Kidney (tissue), 14 donors: ENCODE results near the gene LCLAT1. TPM values are rescaled to one million over a fixed set of nuclear protein-coding genes. Genes with fewer than 3 reads are reported as not detected.

ENCODE experiments used
- DNase-seq, 5 donors: peaks; one replicate each; pipeline ENCODE4 v3.0.0-alpha.2; 2013 to 2020
- FAIRE-seq: peaks from 2 replicates; lab custom pipeline; 2012; peaks lifted over from hg19 to GRCh38; lab: Jason Lieb, UNC
- H3K27ac ChIP-seq, 2 donors: one replicate each; pipeline ENCODE4 v1.7.0; 2013; ENCODE audit warnings: low read depth in 2 of 2, low read length in 2 of 2, inconsistent platforms in 1 of 2
- H3K27me3 ChIP-seq: one replicate; pipeline ENCODE4 v1.7.1; 2013; ENCODE audit warnings: low read length, inconsistent platforms; ENCODE audit not compliant: control insufficient read depth, insufficient read depth
- H3K36me3 ChIP-seq, 3 donors: one replicate each; pipeline versions ENCODE4 v1.7.0 to v1.7.1; 2013; ENCODE audit warnings: low read length in 3 of 3, control low read depth in 1 of 3, inconsistent platforms in 1 of 3; ENCODE audit not compliant: insufficient read depth in 3 of 3, control insufficient read depth in 2 of 3
- H3K4me1 ChIP-seq, 3 donors: one replicate each; pipeline versions ENCODE4 v1.7.0 to v1.7.1; 2013; ENCODE audit warnings: low read length in 3 of 3, inconsistent platforms in 1 of 3, low read depth in 1 of 3; ENCODE audit not compliant: control insufficient read depth in 2 of 3, insufficient read depth in 2 of 3
- H3K4me3 ChIP-seq, 3 donors: one replicate each; pipeline versions ENCODE4 v1.7.0 to v1.8.1; 2013; ENCODE audit warnings: low read length in 3 of 3, control low read depth in 1 of 3, inconsistent platforms in 1 of 3
- H3K9ac ChIP-seq, 3 donors: one replicate each; pipeline versions ENCODE4 v1.7.0 to v1.7.1; 2013; ENCODE audit warnings: low read length in 3 of 3, control low read depth in 1 of 3, inconsistent platforms in 1 of 3
- H3K9me3 ChIP-seq, 3 donors: one replicate each; pipeline versions ENCODE4 v1.7.0 to v1.7.1; 2013; ENCODE audit warnings: low read length in 3 of 3, control low read depth in 1 of 3, inconsistent platforms in 1 of 3; ENCODE audit not compliant: control insufficient read depth in 2 of 3, insufficient read depth in 1 of 3
- intact Hi-C: fragments of 100-400 bp; cut with DNase I; formaldehyde crosslinking; loops from one replicate; pipeline ENCODE4 v1.11.1; 2022
- polyA plus RNA-seq: library from polyadenylated mRNA; stranded (reverse); fragments of 350-450 nt; fragmentation: Illumina TruSeq; extraction: RNeasy Lipid Tissue Mini Kit (QIAGEN cat#74804); gene quantifications from one replicate; pipeline ENCODE4 v1.2.3, GENCODE V29; 2014; ENCODE audit warnings: low read depth, low replicate concordance; ENCODE audit not compliant: insufficient read depth
- total RNA-seq: library from RNA; stranded (reverse); fragmentation: NEBNext Ultra II Directional; extraction: Animal tissue kit (Norgen Biotek cat#: 25700); gene quantifications from one replicate; pipeline ENCODE4 v1.2.1, GENCODE V29; 2021
- TF ChIP-seq, protein P1 (sequence below): IDR thresholded peaks from 3 replicates; pipeline ENCODE4 v1.5.1; 2012; ENCODE audit warnings: mild to moderate bottlenecking, moderate library complexity, borderline replicate concordance; ENCODE audit not compliant: insufficient read depth; ENCODE audit errors: extremely low read depth
- donor health status: control.
- donor health status: control.
- donor health status: control.
- donor health status: control.
- donor health status: control.
- donor health status: DM: yes; HTN: yes; CAD: no.
- donor health status: Normal renal cell carcinoma (clear cell type).

The LCLAT1 gene
- total and polyA plus RNA-seq, 2 donors from 2014 or later, result 5.6 to 19.4 TPM

DNA sequence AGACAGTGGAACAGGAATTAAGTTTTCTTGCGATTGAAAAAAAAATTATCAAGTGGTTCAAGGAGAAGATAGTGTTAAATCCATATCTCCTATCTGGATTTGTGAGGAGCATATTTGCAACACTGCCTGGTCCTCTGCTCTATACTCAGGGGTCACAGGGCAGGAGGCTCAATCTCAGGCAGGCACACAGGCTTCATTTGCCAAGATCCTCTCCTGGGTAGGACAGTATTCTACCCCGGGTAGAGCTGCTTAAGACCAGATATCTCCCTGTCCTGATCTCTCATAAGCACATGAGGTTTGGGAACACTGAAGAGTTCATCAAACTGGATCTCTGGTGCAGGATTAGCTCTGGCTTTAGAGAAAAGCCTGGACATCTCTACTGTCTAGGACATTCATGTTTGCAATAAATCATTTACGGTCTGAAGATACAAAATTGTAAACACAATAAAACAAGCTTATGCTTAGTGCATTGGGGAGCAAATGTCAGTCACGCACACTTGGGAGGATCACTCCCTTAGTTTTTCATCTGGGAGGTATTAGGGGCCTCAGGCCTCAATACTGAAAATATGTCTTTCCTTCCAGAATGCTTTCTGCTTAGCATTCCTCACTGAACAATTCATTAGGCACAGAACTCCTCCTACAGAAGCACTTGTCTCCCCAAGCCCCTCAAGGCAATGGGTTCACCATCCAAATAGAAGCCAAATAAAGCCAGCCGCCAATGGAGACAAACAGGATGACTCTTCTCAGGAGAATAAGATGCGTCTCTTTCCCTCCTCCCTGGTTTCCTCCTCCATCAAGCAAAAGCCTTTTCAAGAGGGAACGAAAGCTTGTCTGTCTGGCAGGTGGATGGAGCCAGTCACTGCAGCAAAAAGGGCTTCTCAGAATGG lies 34.1 kb upstream of the LCLAT1 start:
- H3K4me1 ChIP-seq, result peaks cover 0 to 6% (median 4%) of the 10 kb centered on the region in 3 donors
- H3K9me3 ChIP-seq, result no peaks in the 10 kb centered on the region
- DNase-seq, result peak in 2 of 5 donors; percentile 25 to 55
- no peaks in the 10 kb centered on the region for H3K27me3 ChIP-seq
- no peak overlapping the region for H3K4me3 ChIP-seq
- intact Hi-C loops, result no loop called here
- H3K36me3 ChIP-seq, result no peaks in the 10 kb centered on the region
- H3K9ac ChIP-seq, result no peak overlapping the region
- no peak for FAIRE-seq
- TF ChIP-seq, protein P1, sequence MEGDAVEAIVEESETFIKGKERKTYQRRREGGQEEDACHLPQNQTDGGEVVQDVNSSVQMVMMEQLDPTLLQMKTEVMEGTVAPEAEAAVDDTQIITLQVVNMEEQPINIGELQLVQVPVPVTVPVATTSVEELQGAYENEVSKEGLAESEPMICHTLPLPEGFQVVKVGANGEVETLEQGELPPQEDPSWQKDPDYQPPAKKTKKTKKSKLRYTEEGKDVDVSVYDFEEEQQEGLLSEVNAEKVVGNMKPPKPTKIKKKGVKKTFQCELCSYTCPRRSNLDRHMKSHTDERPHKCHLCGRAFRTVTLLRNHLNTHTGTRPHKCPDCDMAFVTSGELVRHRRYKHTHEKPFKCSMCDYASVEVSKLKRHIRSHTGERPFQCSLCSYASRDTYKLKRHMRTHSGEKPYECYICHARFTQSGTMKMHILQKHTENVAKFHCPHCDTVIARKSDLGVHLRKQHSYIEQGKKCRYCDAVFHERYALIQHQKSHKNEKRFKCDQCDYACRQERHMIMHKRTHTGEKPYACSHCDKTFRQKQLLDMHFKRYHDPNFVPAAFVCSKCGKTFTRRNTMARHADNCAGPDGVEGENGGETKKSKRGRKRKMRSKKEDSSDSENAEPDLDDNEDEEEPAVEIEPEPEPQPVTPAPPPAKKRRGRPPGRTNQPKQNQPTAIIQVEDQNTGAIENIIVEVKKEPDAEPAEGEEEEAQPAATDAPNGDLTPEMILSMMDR, result no peak
- H3K27ac ChIP-seq, result no peak overlapping the region

DNA sequence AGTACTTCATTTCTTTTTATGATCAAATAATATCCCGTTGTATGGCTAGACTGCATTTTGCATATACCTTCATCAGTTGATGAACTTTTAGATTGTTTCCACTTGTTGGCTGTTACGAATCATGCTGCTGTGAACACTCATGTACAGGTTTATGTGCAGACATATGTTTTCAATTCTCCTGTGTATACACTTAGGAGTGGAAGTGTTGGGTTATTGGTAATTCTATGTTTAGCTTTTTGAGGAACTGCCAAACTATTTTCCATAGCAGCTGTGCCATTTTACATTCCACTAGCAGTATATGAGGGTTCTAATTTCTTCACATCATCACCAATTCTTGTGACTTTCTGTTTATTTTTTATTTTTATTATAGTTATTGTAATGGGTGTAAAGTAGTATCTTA lies 32.1 kb upstream of the LCLAT1 start:
- no peaks in the 10 kb centered on the region for H3K9me3 ChIP-seq
- H3K27ac ChIP-seq, result no peak overlapping the region
- no peaks in the 10 kb centered on the region for H3K27me3 ChIP-seq
- FAIRE-seq, result no peak
- no peaks in the 10 kb centered on the region for H3K36me3 ChIP-seq
- intact Hi-C loops, result no loop called here
- no peak overlapping the region for H3K4me3 ChIP-seq
- H3K4me1 ChIP-seq, result peaks cover 0 to 4% (median 0%) of the 10 kb centered on the region in 3 donors
- DNase-seq, result no peak
- H3K9ac ChIP-seq, result no peak overlapping the region
- TF ChIP-seq, protein P1, result no peak

DNA sequence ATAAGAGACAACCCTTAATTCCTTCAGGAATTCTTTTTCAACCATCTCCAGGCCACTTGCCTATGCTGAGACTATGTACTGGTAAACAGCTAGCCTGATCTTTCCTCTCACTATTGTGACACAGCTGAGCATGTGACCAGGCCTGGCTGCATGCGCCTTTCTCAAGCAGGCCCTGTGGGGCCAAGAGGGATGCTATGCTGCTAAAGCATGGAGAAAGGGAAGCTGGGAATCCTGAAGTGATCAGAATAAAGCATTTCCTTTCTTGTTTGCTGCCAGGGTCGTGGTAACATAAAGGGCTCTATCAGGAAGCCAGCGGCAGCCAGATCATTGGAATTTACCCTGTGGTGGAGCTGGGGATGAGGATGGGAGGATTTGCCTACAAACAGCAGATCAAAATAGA lies 29.8 kb upstream of the LCLAT1 start:
- no peaks in the 10 kb centered on the region for H3K36me3 ChIP-seq
- DNase-seq, result peak in 1 of 5 donors; percentile 33
- H3K9me3 ChIP-seq, result no peaks in the 10 kb centered on the region
- no peak overlapping the region for H3K9ac ChIP-seq
- peak overlapping the region; percentile 23 to 36 for H3K27ac ChIP-seq
- intact Hi-C loops, result no loop called here
- FAIRE-seq, result no peak
- no peaks in the 10 kb centered on the region for H3K27me3 ChIP-seq
- TF ChIP-seq, protein P1, result no peak
- H3K4me3 ChIP-seq, result no peak overlapping the region
- peaks cover 1 to 4% (median 2%) of the 10 kb centered on the region in 3 donors for H3K4me1 ChIP-seq
